Large intestine (tissue), 3 donors: ENCODE results near the gene KCNQ5. TPM values are rescaled to one million over a fixed set of nuclear protein-coding genes. Genes with fewer than 3 reads are reported as not detected.

Experiments
- DNase-seq, 2 donors: peaks; one replicate each; pipeline versions ENCODE4 v3.0.0 to v3.0.0-alpha.2; 2013
- H3K27ac ChIP-seq: one replicate; pipeline ENCODE4 v1.5.1; 2013; ENCODE audit warnings: low read length
- H3K27me3 ChIP-seq: 2 replicates; pipeline ENCODE4 v1.6.1; 2013; ENCODE audit warnings: low read length; ENCODE audit not compliant: control insufficient read depth, insufficient read depth
- H3K36me3 ChIP-seq: 2 replicates; pipeline ENCODE4 v1.6.1; 2013; ENCODE audit warnings: low read length; ENCODE audit not compliant: control insufficient read depth, insufficient read depth
- H3K4me1 ChIP-seq: one replicate; pipeline ENCODE4 v1.6.1; 2013; ENCODE audit warnings: low read length; ENCODE audit not compliant: control insufficient read depth, insufficient read depth
- H3K4me3 ChIP-seq: one replicate; pipeline ENCODE4 v1.5.1; 2013; ENCODE audit warnings: low read length
- H3K9me3 ChIP-seq: one replicate; pipeline ENCODE4 v1.6.1; 2013; ENCODE audit warnings: mild to moderate bottlenecking, low read depth, low read length, moderate library complexity; ENCODE audit not compliant: control insufficient read depth
- WGBS: methylation state at CpG from one replicate; pipeline ENCODE4 v1.1.5; 2013; ENCODE audit warnings: low lambda C conversion rate; ENCODE audit not compliant: insufficient coverage; 5-methylcytosine and 5-hydroxymethylcytosine counted together
- polyA plus RNA-seq: library from polyadenylated mRNA; unstranded; fragments of 120-200 nt; gene quantifications from one replicate; pipeline ENCODE4 v1.2.1, GENCODE V29; 2013

The KCNQ5 gene
- polyA plus RNA-seq, 1 donor, result 3.4 TPM

- no peaks in the 10 kb centered on the region for H3K9me3 ChIP-seq
- no peak overlapping the region for H3K4me3 ChIP-seq
- 100% methylated on average over 1 of the region's 3 CpGs for WGBS
- H3K27ac ChIP-seq, result no peak overlapping the region
- DNase-seq, result no peak
- H3K27me3 ChIP-seq, result no peaks in the 10 kb centered on the region
- H3K36me3 ChIP-seq, result no peaks in the 10 kb centered on the region
- H3K4me1 ChIP-seq, result no peaks in the 10 kb centered on the region
Observed at GRCh38 chr6:73041051-73041450, 419.2 kb downstream of the KCNQ5 start.

- DNase-seq, result no peak
- H3K27me3 ChIP-seq, result no peaks in the 10 kb centered on the region
- H3K9me3 ChIP-seq, result no peaks in the 10 kb centered on the region
- no peak overlapping the region for H3K27ac ChIP-seq
- 100% methylated on average over 1 of the region's 1 CpG for WGBS
- H3K36me3 ChIP-seq, result no peaks in the 10 kb centered on the region
- no peak overlapping the region for H3K4me3 ChIP-seq
- H3K4me1 ChIP-seq, result no peaks in the 10 kb centered on the region
Observed at GRCh38 chr6:73042892-73043291, 421.0 kb downstream of the KCNQ5 start.

- Histone ChIP-seq H3K9me3 (no peaks in the 10 kb centered on the region), H3K36me3 (no peaks in the 10 kb centered on the region), H3K4me1 (no peaks in the 10 kb centered on the region), H3K27ac (no peak overlapping the region), H3K4me3 (no peak overlapping the region), H3K27me3 (no peaks in the 10 kb centered on the region)
- 80% methylated on average over 1 of the region's 1 CpG for WGBS
- DNase-seq, result no peak
Observed at GRCh38 chr6:73043446-73043845, 421.6 kb downstream of the KCNQ5 start.

- Histone ChIP-seq H3K27me3 (no peaks in the 10 kb centered on the region), H3K4me1 (no peaks in the 10 kb centered on the region)
- WGBS, result no CpG with 5 or more reads among the region's 2 CpGs
Observed at GRCh38 chr6:73045609-73046008, 423.7 kb downstream of the KCNQ5 start.

GRCh38 chr6:73047801-73048200 is 425.9 kb downstream of the KCNQ5 start:
- H3K27me3 ChIP-seq, result no peaks in the 10 kb centered on the region
- no peaks in the 10 kb centered on the region for H3K4me1 ChIP-seq
- WGBS, result no CpG with 5 or more reads among the region's 2 CpGs
- no peaks in the 10 kb centered on the region for H3K36me3 ChIP-seq
- no peaks in the 10 kb centered on the region for H3K9me3 ChIP-seq
- H3K4me3 ChIP-seq, result no peak overlapping the region
- no peak overlapping the region for H3K27ac ChIP-seq
- no peak for DNase-seq

More at GRCh38 chr6:73045609-73046008, 423.7 kb downstream of the KCNQ5 start:
- no peaks in the 10 kb centered on the region for H3K36me3 ChIP-seq
- DNase-seq, result no peak
- no peak overlapping the region for H3K4me3 ChIP-seq
- H3K9me3 ChIP-seq, result no peaks in the 10 kb centered on the region
- no peak overlapping the region for H3K27ac ChIP-seq

DNA sequence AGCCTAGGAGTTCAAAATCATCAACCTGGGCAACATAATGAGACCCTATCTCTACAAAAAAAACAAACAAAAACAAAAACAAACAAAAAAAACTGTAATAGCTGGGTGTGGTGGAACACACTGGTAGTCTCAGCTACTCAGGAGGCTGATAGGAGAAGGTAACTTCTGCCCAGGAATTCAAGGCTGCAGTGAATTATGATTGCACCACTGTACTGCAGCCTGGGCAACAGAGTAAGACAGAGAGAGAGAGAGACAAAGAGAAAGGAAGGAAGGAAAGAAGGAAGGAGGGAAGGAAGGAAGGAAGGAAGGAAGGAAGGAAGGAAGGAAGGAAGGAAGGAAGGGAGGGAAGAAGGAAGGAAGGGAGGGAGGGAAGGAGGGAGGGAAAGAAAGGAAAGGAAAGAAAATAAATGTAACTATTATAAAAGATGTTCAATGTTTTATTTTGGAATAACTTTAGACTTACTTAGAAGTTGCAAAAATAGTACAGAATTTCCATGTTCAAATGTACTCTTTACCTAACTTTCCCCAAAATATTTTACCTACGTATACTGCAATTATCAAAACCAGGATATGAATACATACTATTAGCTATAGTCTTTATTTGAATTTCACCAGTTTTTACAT is 428.2 kb downstream of the KCNQ5 start:
- Histone ChIP-seq H3K4me1 (no peaks in the 10 kb centered on the region), H3K27me3 (no peaks in the 10 kb centered on the region)

DNA sequence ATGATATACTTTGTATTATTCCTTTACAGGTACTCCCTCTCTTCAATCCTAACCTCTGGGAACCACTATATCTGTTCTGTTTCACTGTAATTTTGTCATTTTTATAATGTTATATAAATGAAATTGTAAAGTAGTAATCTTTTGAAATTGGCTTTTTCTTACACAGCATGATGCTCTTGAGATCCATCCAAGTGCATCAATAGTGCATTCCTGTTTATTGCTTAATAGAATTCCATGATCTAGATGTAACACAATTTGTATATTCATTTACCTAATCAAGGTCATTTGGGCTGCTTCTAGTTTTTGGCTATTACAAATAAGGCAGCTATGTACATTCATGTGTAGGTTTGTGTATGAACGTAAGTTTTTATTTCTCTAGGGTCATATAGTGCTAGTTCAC is 428.8 kb downstream of the KCNQ5 start:
- DNase-seq, result no peak
- Histone ChIP-seq H3K9me3 (no peaks in the 10 kb centered on the region), H3K4me1 (no peaks in the 10 kb centered on the region), H3K27ac (no peak overlapping the region), H3K36me3 (no peaks in the 10 kb centered on the region), H3K4me3 (no peak overlapping the region), H3K27me3 (no peaks in the 10 kb centered on the region)
- no CpG with 5 or more reads among the region's 1 CpG for WGBS

More for the DNA sequence above, 428.2 kb downstream of the KCNQ5 start:
- no peak overlapping the region for H3K4me3 ChIP-seq
- WGBS, result 78% methylated on average over 1 of the region's 1 CpG
- no peak for DNase-seq
- no peaks in the 10 kb centered on the region for H3K9me3 ChIP-seq
- H3K36me3 ChIP-seq, result no peaks in the 10 kb centered on the region
- H3K27ac ChIP-seq, result no peak overlapping the region

- WGBS, result no CpG with 5 or more reads among the region's 5 CpGs
- H3K27ac ChIP-seq, result no peak overlapping the region
- no peaks in the 10 kb centered on the region for H3K9me3 ChIP-seq
- no peaks in the 10 kb centered on the region for H3K4me1 ChIP-seq
- no peaks in the 10 kb centered on the region for H3K36me3 ChIP-seq
- H3K27me3 ChIP-seq, result no peaks in the 10 kb centered on the region
- H3K4me3 ChIP-seq, result no peak overlapping the region
- DNase-seq, result no peak
Observed at GRCh38 chr6:73051147-73051546, 429.3 kb downstream of the KCNQ5 start.

- H3K4me3 ChIP-seq, result no peak overlapping the region
- no peak overlapping the region for H3K27ac ChIP-seq
- no peaks in the 10 kb centered on the region for H3K27me3 ChIP-seq
- no peaks in the 10 kb centered on the region for H3K36me3 ChIP-seq
- no peaks in the 10 kb centered on the region for H3K9me3 ChIP-seq
- DNase-seq, result no peak
- no peaks in the 10 kb centered on the region for H3K4me1 ChIP-seq
- 82% methylated on average over 2 of the region's 11 CpGs for WGBS
Observed at GRCh38 chr6:73054958-73055357, 433.1 kb downstream of the KCNQ5 start.

DNA sequence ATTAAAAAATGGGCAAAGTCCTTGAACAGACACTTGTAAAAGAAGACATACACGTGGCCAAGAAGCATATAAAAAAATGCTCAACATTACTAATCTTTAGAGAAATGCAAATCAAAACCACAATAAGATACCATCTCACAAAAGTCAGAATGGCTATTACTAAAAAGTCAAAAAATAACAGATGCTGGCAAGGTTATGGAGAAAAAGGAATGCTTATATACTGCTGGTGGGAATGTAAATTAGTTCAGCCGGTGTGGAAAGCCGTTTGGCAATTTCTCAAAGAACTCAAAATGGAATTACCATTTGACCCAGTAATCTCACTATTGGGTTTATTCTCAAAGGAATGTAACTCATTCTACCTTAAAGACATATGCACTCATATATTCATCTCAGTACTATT is 436.9 kb downstream of the KCNQ5 start:
- Histone ChIP-seq H3K36me3 (no peaks in the 10 kb centered on the region), H3K4me1 (no peaks in the 10 kb centered on the region)
- WGBS, result 80% methylated on average over 1 of the region's 3 CpGs

GRCh38 chr6:73062130-73062529 is 440.3 kb downstream of the KCNQ5 start:
- Histone ChIP-seq H3K4me3 (no peak overlapping the region), H3K27me3 (no peaks in the 10 kb centered on the region), H3K4me1 (no peaks in the 10 kb centered on the region), H3K9me3 (no peaks in the 10 kb centered on the region), H3K36me3 (no peaks in the 10 kb centered on the region), H3K27ac (no peak overlapping the region)
- WGBS, result 80% methylated on average over 1 of the region's 4 CpGs
- no peak for DNase-seq

More for the DNA sequence above, 436.9 kb downstream of the KCNQ5 start:
- no peak for DNase-seq
- no peak overlapping the region for H3K27ac ChIP-seq
- no peaks in the 10 kb centered on the region for H3K27me3 ChIP-seq
- H3K9me3 ChIP-seq, result no peaks in the 10 kb centered on the region
- no peak overlapping the region for H3K4me3 ChIP-seq
